Iris pigment epithelial cell (primary cell): ENCODE data around the gene WFDC10B.
"Not testable (repeated sequence)": the region's sequence is repeated elsewhere in the genome, so short reads cannot be mapped to it uniquely, and the experiment has no call there.

ENCODE experiments used
- DNase-seq: peaks from one replicate; pipeline ENCODE4 v3.0.0-alpha.2; 2011; ENCODE audit warnings: low read depth

WFDC10B gene

GRCh38 chr20:45704969-45705637, at the start of gene WFDC10B:
Gene WFDC10B, minus strand, starts transcription at chr20:45705019. Its CDS starts 19,027 bp downstream, at chr20:45685992.
- no peak for DNase-seq

GRCh38 chr20:45752746-45753145, 47.9 kb upstream of the WFDC10B start:
- peak; percentile 25 for DNase-seq

- DNase-seq = no peak
These were observed 46.9 kb upstream of the WFDC10B start for GRCh38 chr20:45751721-45752120.

DNA sequence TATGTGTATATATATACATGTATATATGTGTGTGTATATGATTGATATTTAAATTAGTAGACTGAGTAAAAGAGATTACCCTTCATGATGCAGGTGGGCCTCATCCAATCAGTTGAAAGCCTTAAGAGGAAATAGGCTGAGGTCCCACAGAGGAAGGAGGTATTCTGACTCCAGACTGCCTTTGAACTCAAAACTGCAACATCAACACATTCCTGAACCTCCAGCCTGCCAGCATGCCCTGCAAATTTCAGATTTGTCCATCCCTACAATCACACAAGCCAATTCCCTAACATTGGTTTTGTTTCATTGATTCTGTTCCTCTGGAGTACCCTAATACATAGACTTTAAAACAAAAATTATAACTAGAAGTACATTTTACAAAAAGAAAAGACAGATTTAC, 40.2 kb upstream of the WFDC10B start:
- no peak for DNase-seq

DNA sequence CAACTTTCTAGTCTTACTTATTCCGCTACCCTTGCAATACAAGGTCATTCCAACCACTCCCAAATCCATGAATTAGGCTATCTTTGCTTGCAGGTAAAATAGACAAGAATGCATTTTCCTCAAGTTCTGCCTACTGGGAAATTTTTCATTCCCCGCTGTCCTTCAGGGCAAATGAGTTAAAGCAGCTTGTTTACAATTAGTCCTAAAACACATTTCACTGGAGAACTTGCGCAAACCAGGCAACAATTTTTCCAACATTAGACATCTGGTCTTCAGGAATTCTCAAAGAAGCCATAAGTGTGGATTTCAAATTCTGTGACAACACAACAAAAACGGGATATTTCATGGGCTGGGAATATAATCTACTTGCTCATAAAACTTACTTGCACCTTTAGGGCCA, 37.8 kb upstream of the WFDC10B start:
- no peak for DNase-seq

DNA sequence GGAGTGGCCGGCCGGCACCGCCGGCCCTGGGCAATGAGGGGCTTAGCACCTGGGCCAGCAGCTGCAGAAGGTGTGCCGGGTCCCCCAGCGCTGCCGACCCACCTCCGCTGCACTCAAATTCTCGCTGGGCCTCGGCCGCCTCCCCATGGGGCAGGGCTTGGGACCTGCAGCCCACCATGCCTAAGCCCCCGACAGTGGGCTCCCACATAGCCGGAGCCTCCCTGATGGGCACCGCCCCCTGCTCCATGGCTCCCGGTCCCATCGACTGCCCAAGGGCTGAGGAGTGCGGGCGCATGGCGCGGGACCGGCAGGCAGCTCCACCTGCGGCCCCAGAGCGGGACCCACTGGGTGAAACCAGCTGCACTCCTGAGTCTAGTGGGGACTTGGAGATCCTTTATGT, 31.2 kb upstream of the WFDC10B start:
- no peak for DNase-seq

DNA sequence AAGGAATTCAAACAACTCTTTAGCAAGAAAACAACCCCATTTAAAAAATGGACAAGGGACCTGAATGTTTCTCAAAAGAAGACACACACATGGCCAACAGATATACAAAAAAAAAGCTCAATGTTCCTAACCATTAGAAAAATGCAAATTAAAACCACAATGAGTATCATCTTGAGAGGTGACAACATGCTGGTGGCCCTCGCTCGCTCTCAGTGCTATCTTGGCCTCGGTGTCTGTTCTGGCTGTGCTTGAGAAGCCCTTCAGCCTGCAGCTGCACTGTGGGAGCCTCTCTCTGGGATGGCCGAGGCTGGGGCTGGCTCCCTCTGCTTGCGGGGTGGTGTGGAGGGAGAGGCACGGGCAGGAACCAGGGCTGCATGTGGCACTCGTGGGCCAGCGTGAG, 30.7 kb upstream of the WFDC10B start:
- DNase-seq = no peak

DNA sequence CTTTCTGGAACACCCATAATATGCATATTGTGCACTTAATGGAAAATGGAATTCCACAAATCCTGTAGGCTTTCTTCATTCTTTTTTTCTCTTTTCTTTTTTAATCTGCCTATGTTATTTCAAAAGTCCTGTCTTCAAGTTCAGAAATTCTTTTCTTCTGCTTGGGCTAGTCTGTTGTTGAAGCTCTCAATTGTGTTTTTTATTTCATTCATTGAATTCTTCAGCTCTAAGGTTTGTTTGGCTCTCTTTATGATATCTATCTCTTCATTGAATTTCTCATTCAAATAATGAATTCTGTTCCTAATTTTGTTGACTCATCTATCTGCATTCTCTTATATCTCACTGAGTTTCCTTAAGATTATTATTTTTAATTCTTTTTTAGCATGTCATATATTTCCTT, 27.4 kb upstream of the WFDC10B start:
- DNase-seq = no peak

- peak; percentile 52 for DNase-seq
These were observed 22.2 kb upstream of the WFDC10B start for GRCh38 chr20:45727044-45727443.

GRCh38 chr20:45725134-45725533, 20.3 kb upstream of the WFDC10B start:
- DNase-seq = peak; percentile 19

GRCh38 chr20:45722047-45722446, 17.2 kb upstream of the WFDC10B start, which contains the start of gene SPINT4:
Gene SPINT4, plus strand, starts transcription at chr20:45722347. Its CDS starts 21 bp downstream, at chr20:45722368.
- no peak for DNase-seq

- DNase-seq = not testable (repeated sequence)
These were observed 11.4 kb upstream of the WFDC10B start for GRCh38 chr20:45716141-45716688.

- no peak for DNase-seq
These were observed 2.9 kb downstream of the WFDC10B start, which contains the start of gene WFDC13 for GRCh38 chr20:45701873-45702272. Gene WFDC13, plus strand, starts transcription at chr20:45702038. Its CDS starts 86 bp downstream, at chr20:45702124.

DNA sequence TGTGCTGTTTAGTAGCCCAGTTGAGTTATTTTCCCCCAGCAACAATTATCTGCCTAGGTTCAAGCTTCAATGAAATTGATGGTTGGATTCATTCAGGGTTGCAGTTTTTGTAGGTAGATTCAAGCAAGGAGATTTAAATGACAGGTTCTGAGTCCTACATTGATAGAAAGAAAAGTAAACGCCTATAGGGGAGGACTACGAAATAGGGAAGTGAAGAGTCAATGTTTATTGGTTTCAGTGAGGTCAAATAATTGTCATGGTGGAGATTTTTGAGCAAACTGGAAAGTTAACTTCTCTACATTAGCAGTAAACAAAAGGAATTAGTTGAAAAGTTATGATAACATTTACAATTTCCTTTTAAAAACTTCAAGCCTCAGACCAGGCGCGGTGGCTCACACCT, 3.7 kb downstream of the WFDC10B start:
- no peak for DNase-seq

DNA sequence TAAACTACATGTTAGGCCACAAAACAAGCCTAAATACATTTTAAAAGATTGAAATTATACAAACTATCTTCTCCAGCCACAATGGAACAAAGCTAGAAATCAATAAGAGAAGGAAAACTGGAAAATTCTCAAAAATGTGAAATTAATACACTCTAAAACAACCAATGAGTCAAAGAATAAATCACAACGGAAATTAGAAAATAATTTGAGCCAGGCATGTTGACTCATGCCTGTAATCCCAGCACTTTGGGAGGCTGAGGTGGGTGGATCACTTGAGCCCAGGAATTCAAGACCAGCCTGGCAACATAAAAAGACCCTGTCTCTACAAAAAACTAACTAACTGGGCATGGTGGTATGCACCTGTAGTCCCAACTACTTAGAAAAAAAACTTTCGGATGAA, 9.3 kb downstream of the WFDC10B start:
- no peak for DNase-seq

GRCh38 chr20:45693346-45693745, 11.5 kb downstream of the WFDC10B start:
- DNase-seq = not testable (repeated sequence)

GRCh38 chr20:45685896-45686295, 18.9 kb downstream of the WFDC10B start:
- DNase-seq = peak; percentile 5

GRCh38 chr20:45679650-45680049, 25.2 kb downstream of the WFDC10B start:
- DNase-seq = no peak

- DNase-seq = no peak
These were observed 32.1 kb downstream of the WFDC10B start for GRCh38 chr20:45672765-45673164.

- no peak for DNase-seq
These were observed 34.7 kb downstream of the WFDC10B start, which contains the start of gene WFDC11 for GRCh38 chr20:45670139-45670538. Gene WFDC11, minus strand, starts transcription at chr20:45670239. Its CDS starts 19,639 bp downstream, at chr20:45650600.

DNA sequence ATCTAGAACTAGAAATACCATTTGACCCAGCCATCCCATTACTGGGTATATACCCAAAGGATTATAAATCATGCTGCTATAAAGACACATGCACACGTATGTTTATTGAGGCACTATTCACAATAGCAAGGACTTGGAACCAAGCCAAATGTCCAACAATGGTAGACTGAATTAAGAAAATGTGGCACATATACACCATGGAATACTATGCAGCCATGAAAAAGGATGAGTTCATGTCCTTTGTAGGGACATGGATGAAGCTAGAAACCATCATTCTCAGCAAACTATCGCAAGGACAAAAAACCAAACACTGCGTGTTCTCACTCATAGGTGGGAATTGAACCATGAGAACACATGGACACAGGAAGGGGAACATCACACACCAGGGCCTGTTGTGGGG, 47.8 kb downstream of the WFDC10B start:
- DNase-seq = not testable (repeated sequence)

- DNase-seq = not testable (repeated sequence)
These were observed 53.1 kb downstream of the WFDC10B start for GRCh38 chr20:45651726-45652125.

- DNase-seq = no peak
These were observed 55.4 kb downstream of the WFDC10B start for GRCh38 chr20:45649312-45649863.
